Thyroid gland (tissue), 4 donors: ENCODE data around the gene CBR3. TPM values are rescaled to one million over a fixed set of nuclear protein-coding genes. Genes with fewer than 3 reads are reported as not detected.

ENCODE experiments used
- DNase-seq, 2 donors: peaks; one replicate each; pipeline ENCODE4 v3.0.0-alpha.2; 2019
- H3K27ac ChIP-seq, 3 donors: fragments of 200-600 bp; sonication (generic); 1 replicate in 2 of 3; 2 replicates in 1 of 3; pipeline ENCODE4 v1.5.1; 2016 to 2019; ENCODE audit warnings: mild to moderate bottlenecking in 1 of 3, moderate library complexity in 1 of 3
- H3K27me3 ChIP-seq: fragments of 200-600 bp; sonication (generic); one replicate; pipeline ENCODE4 v1.5.1; 2019
- H3K36me3 ChIP-seq, 2 donors: fragments of 200-600 bp; sonication (generic); one replicate each; pipeline ENCODE4 v1.5.1; 2016 to 2019
- H3K4me1 ChIP-seq, 2 donors: fragments of 200-600 bp; sonication (generic); one replicate each; pipeline ENCODE4 v1.5.1; 2017 to 2019
- H3K4me3 ChIP-seq, 3 donors: fragments of 200-600 bp; sonication (generic); replicated peaks in 1 of 3; 1 replicate in 2 of 3; 2 replicates in 1 of 3; pipeline ENCODE4 v1.5.1; 2016; ENCODE audit warnings: mild to moderate bottlenecking in 1 of 3
- H3K9me3 ChIP-seq: fragments of 200-600 bp; sonication (generic); one replicate; pipeline ENCODE4 v1.5.1; 2017
- POLR2A ChIP-seq, 2 donors: fragments of 450-650 bp; IDR thresholded peaks; one replicate each; pipeline ENCODE4 v1.6.1; 2017; ENCODE audit warnings: antibody characterized with exemption in 2 of 2, mild to moderate bottlenecking in 2 of 2, moderate library complexity in 1 of 2
- WGBS, 2 donors: methylation state at CpG; one replicate each; pipeline ENCODE4 v1.1.5; 2017; 5-methylcytosine and 5-hydroxymethylcytosine counted together
- intact Hi-C: fragments of 100-400 bp; cut with DNase I; formaldehyde crosslinking; loops from one replicate; pipeline ENCODE4 v1.15.1; 2023
- total RNA-seq, 4 donors: library from RNA; depleted of rRNA; stranded (reverse); fragments of >200 nt; gene quantifications; one replicate each; pipeline ENCODE4 v1.2.3, GENCODE V29; 2016
- TF ChIP-seq, protein P1 (sequence below), 6 experiments: fragments of 200-600 bp in 3 of 6; fragments of 450-650 bp in 3 of 6; sonication (generic) in 3 of 6; IDR thresholded peaks; one replicate each; pipeline ENCODE4 v1.5.1; 2016 to 2019; ENCODE audit warnings: antibody characterized with exemption in 6 of 6, mild to moderate bottlenecking in 2 of 6, inconsistent platforms in 1 of 6, moderate library complexity in 1 of 6

CBR3 gene
- total RNA-seq, 4 donors from 2014 or later: 5.0 to 23.6 (median 6.5) TPM

GRCh38 chr21:36195613-36196012 is 60.7 kb downstream of the CBR3 start:
- Histone ChIP-seq H3K9me3 (no peaks in the 10 kb centered on the region), H3K4me3 (no peak overlapping the region), H3K27ac (no peak overlapping the region), H3K4me1 (peaks cover 14 to 29% of the 10 kb centered on the region in 2 donors), H3K36me3 (no peaks in the 10 kb centered on the region), H3K27me3 (no peaks in the 10 kb centered on the region)
- 97 to 98% methylated on average over 1 of the region's 1 CpG for WGBS, 2 donors
- TF ChIP-seq, protein P1, sequence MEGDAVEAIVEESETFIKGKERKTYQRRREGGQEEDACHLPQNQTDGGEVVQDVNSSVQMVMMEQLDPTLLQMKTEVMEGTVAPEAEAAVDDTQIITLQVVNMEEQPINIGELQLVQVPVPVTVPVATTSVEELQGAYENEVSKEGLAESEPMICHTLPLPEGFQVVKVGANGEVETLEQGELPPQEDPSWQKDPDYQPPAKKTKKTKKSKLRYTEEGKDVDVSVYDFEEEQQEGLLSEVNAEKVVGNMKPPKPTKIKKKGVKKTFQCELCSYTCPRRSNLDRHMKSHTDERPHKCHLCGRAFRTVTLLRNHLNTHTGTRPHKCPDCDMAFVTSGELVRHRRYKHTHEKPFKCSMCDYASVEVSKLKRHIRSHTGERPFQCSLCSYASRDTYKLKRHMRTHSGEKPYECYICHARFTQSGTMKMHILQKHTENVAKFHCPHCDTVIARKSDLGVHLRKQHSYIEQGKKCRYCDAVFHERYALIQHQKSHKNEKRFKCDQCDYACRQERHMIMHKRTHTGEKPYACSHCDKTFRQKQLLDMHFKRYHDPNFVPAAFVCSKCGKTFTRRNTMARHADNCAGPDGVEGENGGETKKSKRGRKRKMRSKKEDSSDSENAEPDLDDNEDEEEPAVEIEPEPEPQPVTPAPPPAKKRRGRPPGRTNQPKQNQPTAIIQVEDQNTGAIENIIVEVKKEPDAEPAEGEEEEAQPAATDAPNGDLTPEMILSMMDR (IDR thresholded peaks at IDR 0.05): no peak
- no peak for TF ChIP-seq POLR2A (IDR thresholded peaks at IDR 0.05)
- no peak for DNase-seq
- intact Hi-C loops: no loop called here

Other genes starting within 250 kb of the CBR3 start
- 10 to 100 TPM; 25.9 to 33.1 (median 29.7) TPM for gene SETD4, start 74.6 kb upstream of the CBR3 start, total RNA-seq
- gene CBR1, start 65.1 kb upstream of the CBR3 start, total RNA-seq: 100 to 1,000 TPM; 206 to 600 (median 418) TPM
- gene DOP1B, start 21.7 kb downstream of the CBR3 start, total RNA-seq: 10 to 100 TPM; 15.9 to 28.1 (median 20.4) TPM
- gene MORC3, start 185.1 kb downstream of the CBR3 start, total RNA-seq: 10 to 100 TPM; 40.3 to 49.9 (median 42.8) TPM